ENCODE results near the gene PDE1C.

GRCh38 chr7:31835471-31835870 is 234.7 kb downstream of the PDE1C start:
- TF ChIP-seq CTCF (conservative IDR thresholded peaks at IDR 0.05; ENCODE audit: low read depth, low read length) (no peak), POLR2A (IDR thresholded peaks at IDR 0.05; ENCODE audit: low read depth, low read length) (no peak)
- TF ChIP-seq, protein P1, sequence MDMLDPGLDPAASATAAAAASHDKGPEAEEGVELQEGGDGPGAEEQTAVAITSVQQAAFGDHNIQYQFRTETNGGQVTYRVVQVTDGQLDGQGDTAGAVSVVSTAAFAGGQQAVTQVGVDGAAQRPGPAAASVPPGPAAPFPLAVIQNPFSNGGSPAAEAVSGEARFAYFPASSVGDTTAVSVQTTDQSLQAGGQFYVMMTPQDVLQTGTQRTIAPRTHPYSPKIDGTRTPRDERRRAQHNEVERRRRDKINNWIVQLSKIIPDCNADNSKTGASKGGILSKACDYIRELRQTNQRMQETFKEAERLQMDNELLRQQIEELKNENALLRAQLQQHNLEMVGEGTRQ (IDR thresholded peaks at IDR 0.05; ENCODE audit: low read depth, low read length) = no peak

Measured in IMR-90 (cell line).